ENCODE data around the gene SPOCK2. TPM values are rescaled to one million over a fixed set of nuclear protein-coding genes. Genes with fewer than 3 reads are reported as not detected.

Gene SPOCK2
- total RNA-seq, 1 donor, result 0.36 TPM

DNA sequence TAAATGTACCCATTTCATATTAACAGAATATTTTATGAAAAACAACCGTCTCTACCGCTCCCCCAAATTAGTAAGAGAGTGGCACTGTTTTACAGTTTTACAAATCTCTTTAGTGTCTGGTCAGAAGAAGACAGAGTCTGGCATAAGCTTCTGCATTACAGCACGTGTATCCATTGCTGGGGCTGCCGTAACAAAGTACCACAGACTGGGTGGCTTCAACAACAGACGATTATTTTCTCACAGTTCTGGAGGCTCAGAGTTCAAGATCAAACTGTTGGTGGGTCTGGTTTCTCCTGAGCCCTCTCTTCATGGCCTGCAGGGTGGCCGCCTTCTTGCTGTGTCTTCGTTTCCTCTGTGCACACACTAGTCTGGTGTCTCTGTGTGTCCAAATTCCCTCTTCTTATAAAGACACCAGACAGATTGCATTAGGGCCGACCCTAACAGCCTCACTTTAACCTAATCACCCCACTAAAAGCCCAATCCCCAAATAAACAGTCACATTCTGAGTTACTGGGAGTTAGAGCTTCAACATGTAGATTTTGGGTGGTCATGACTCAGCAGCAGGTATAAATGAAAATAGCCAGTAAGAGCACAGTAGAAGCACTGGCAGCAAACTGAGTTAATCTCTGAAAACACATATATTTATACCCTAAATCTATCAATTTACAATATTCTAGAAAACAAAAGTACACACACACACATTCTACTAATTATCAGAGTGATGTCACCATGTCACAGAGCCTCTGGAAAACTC lies 4.0 kb upstream of the SPOCK2 start:
- no peak for DNase-seq (ENCODE audit: insufficient read length, low spot score, missing footprints)
- Histone ChIP-seq H4K20me1 (ENCODE audit: insufficient read depth, low read length) (no peaks in the 10 kb centered on the region), H3K9me3 (ENCODE audit: low read depth, low read length) (no peaks in the 10 kb centered on the region), H3K4me2 (ENCODE audit: insufficient read depth, low read length) (no peak overlapping the region), H3K27ac (ENCODE audit: low read depth, low read length) (no peak overlapping the region), H2AFZ (ENCODE audit: low read length) (no peak overlapping the region), H3K79me2 (ENCODE audit: insufficient read depth, low read length) (no peaks in the 10 kb centered on the region), H3K36me3 (ENCODE audit: insufficient read depth, low read length) (no peaks in the 10 kb centered on the region), H3K4me1 (ENCODE audit: insufficient read depth, low read length) (peaks cover 14% of the 10 kb centered on the region), H3K27me3 (ENCODE audit: insufficient read depth, low read length) (peaks cover 33% of the 10 kb centered on the region), H3K4me3 (ENCODE audit: insufficient read depth, low read length) (no peak overlapping the region)
- TF ChIP-seq, protein P1, sequence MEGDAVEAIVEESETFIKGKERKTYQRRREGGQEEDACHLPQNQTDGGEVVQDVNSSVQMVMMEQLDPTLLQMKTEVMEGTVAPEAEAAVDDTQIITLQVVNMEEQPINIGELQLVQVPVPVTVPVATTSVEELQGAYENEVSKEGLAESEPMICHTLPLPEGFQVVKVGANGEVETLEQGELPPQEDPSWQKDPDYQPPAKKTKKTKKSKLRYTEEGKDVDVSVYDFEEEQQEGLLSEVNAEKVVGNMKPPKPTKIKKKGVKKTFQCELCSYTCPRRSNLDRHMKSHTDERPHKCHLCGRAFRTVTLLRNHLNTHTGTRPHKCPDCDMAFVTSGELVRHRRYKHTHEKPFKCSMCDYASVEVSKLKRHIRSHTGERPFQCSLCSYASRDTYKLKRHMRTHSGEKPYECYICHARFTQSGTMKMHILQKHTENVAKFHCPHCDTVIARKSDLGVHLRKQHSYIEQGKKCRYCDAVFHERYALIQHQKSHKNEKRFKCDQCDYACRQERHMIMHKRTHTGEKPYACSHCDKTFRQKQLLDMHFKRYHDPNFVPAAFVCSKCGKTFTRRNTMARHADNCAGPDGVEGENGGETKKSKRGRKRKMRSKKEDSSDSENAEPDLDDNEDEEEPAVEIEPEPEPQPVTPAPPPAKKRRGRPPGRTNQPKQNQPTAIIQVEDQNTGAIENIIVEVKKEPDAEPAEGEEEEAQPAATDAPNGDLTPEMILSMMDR (IDR thresholded peaks at IDR 0.05; ENCODE audit: extremely low read depth, low read depth, low read length), result no peak

GRCh38 chr10:72090326-72090725 lies 2.0 kb upstream of the SPOCK2 start:
- Histone ChIP-seq H3K79me2 (ENCODE audit: insufficient read depth, low read length) (no peaks in the 10 kb centered on the region), H3K4me2 (ENCODE audit: insufficient read depth, low read length) (no peak overlapping the region), H3K27ac (ENCODE audit: low read depth, low read length) (no peak overlapping the region), H4K20me1 (ENCODE audit: insufficient read depth, low read length) (no peaks in the 10 kb centered on the region), H3K4me3 (ENCODE audit: insufficient read depth, low read length) (no peak overlapping the region), H2AFZ (ENCODE audit: low read length) (no peak overlapping the region), H3K27me3 (ENCODE audit: insufficient read depth, low read length) (peaks cover 51% of the 10 kb centered on the region), H3K9me3 (ENCODE audit: low read depth, low read length) (no peaks in the 10 kb centered on the region), H3K36me3 (ENCODE audit: insufficient read depth, low read length) (no peaks in the 10 kb centered on the region), H3K4me1 (ENCODE audit: insufficient read depth, low read length) (peaks cover 4% of the 10 kb centered on the region)
- peak; percentile 56 for DNase-seq (ENCODE audit: insufficient read length, low spot score, missing footprints)
- TF ChIP-seq, protein P1 (IDR thresholded peaks at IDR 0.05; ENCODE audit: extremely low read depth, low read depth, low read length), result no peak

GRCh38 chr10:72089618-72090017 lies 1.3 kb upstream of the SPOCK2 start:
- Histone ChIP-seq H3K36me3 (ENCODE audit: insufficient read depth, low read length) (no peaks in the 10 kb centered on the region), H4K20me1 (ENCODE audit: insufficient read depth, low read length) (no peaks in the 10 kb centered on the region), H3K27me3 (ENCODE audit: insufficient read depth, low read length) (peaks cover 56% of the 10 kb centered on the region), H3K4me3 (ENCODE audit: insufficient read depth, low read length) (no peak overlapping the region), H3K27ac (ENCODE audit: low read depth, low read length) (no peak overlapping the region), H3K9me3 (ENCODE audit: low read depth, low read length) (no peaks in the 10 kb centered on the region), H3K4me1 (ENCODE audit: insufficient read depth, low read length) (peaks cover 4% of the 10 kb centered on the region), H3K79me2 (ENCODE audit: insufficient read depth, low read length) (no peaks in the 10 kb centered on the region), H3K4me2 (ENCODE audit: insufficient read depth, low read length) (no peak overlapping the region), H2AFZ (ENCODE audit: low read length) (no peak overlapping the region)
- DNase-seq (ENCODE audit: insufficient read length, low spot score, missing footprints), result no peak
- TF ChIP-seq, protein P1 (IDR thresholded peaks at IDR 0.05; ENCODE audit: extremely low read depth, low read depth, low read length), result no peak

DNA sequence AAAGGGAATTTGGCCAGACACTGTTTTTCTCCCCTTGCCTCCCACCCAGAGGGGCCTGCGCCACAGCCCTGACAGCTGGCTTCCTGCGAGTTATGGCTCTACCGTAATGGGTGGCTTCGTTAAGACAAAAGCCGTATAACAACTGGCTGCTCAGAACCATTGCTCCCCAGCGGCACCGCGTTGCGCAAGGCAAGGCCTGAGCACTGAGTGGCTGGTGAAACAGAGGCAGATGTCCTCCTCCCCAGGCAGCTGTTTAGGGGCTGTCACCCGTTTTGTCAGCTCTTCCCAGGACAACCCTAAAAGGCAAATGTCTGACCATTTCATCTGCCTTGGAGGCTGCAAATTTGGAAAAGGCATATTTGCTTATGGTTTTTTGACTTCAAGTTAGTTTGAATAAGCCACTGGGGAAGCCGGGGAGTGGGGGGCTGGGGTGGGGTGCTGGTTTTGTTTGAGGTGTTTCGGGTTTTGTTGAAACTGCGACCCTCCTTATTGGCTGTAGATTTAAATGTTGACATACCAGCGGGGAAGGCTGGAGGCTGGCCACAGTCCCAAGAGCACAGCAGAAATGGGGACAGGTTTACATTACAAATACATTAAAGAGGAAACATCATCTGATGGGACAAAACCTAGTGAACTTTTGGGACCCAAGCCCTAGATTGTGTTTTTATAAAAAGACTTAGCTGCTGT lies 681 bp upstream of the SPOCK2 start:
- Histone ChIP-seq H3K4me2 (ENCODE audit: insufficient read depth, low read length) (no peak overlapping the region), H2AFZ (ENCODE audit: low read length) (no peak overlapping the region), H3K79me2 (ENCODE audit: insufficient read depth, low read length) (no peaks in the 10 kb centered on the region), H4K20me1 (ENCODE audit: insufficient read depth, low read length) (no peaks in the 10 kb centered on the region), H3K36me3 (ENCODE audit: insufficient read depth, low read length) (no peaks in the 10 kb centered on the region), H3K4me3 (ENCODE audit: insufficient read depth, low read length) (no peak overlapping the region), H3K27ac (ENCODE audit: low read depth, low read length) (no peak overlapping the region), H3K4me1 (ENCODE audit: insufficient read depth, low read length) (peaks cover 4% of the 10 kb centered on the region), H3K9me3 (ENCODE audit: low read depth, low read length) (no peaks in the 10 kb centered on the region), H3K27me3 (ENCODE audit: insufficient read depth, low read length) (peaks cover 60% of the 10 kb centered on the region)
- peak; percentile 73 for DNase-seq (ENCODE audit: insufficient read length, low spot score, missing footprints)
- TF ChIP-seq, protein P1 (IDR thresholded peaks at IDR 0.05; ENCODE audit: extremely low read depth, low read depth, low read length), result no peak

Measured in osteoblast (primary cell).